GM04504 (cell line): Measurements from ENCODE around the gene MAP3K21.

Source experiments
- DNase-seq: peaks from one replicate; pipeline ENCODE4 v3.0.0-alpha.2; 2012; ENCODE audit warnings: low read depth

Gene MAP3K21

DNA sequence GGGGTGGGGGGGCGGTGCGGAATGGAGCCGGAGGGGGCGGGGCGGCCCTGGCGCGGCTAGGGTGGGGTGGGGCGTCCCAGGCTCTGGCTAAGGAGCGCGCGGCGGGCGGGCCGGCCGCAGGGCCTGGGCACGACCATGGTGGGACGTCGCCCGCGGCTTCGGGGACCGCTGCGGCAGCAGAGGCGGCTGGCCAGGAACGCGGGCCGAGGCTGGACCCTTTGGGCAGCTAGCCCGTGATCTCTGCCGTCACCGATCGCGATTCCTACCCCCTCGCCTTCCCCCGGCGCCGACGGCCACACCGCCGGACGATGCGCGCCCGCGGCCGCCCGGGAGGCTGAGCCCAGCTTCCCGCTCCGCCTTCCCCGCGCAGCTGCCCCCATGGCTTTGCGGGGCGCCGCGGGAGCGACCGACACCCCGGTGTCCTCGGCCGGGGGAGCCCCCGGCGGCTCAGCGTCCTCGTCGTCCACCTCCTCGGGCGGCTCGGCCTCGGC lies at the start of gene MAP3K21:
Gene MAP3K21, plus strand, starts transcription at position 74 of the 491 bp plus-strand sequence. Its CDS starts 305 bp downstream, at position 379.
- DNase-seq, result no peak

DNA sequence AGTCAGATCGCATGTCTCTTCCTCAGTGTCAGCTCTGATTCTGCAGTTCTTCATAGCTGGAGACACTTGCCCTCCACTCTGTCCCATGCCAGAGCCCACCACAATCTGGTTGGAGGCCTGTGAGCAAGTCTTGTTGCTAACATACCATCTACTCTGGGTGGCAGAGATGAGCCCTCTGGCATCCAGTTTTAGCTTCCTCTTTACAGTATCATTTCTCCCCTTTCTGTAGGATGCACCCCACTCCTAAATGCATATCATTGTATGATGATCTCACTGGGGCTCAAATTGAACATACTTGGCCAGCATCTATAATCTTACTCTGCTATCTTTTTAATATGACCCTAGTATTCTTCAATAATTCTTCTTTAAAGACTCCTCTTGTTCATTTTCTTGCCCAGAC lies 48.9 kb upstream of the MAP3K21 start:
- DNase-seq, result no peak

DNA sequence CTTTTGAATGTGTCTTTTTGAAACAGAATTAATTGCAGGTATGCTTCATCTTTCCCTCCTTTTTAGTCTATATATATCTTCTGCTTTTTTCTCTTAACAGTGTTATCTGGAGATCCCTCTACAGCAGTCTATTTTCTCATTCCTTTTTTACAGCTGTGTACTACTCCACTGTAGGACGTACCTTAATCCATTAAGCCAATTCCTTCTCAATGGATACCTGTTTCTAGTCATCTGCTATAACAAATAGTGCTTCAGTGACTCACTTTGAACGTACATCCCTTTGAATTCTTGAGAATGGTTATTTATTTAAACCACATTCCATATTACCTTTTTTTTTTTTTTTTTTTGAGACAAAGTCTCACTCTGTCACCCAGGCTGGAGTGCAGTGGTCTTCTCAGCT lies 47.6 kb upstream of the MAP3K21 start:
- no peak for DNase-seq

DNA sequence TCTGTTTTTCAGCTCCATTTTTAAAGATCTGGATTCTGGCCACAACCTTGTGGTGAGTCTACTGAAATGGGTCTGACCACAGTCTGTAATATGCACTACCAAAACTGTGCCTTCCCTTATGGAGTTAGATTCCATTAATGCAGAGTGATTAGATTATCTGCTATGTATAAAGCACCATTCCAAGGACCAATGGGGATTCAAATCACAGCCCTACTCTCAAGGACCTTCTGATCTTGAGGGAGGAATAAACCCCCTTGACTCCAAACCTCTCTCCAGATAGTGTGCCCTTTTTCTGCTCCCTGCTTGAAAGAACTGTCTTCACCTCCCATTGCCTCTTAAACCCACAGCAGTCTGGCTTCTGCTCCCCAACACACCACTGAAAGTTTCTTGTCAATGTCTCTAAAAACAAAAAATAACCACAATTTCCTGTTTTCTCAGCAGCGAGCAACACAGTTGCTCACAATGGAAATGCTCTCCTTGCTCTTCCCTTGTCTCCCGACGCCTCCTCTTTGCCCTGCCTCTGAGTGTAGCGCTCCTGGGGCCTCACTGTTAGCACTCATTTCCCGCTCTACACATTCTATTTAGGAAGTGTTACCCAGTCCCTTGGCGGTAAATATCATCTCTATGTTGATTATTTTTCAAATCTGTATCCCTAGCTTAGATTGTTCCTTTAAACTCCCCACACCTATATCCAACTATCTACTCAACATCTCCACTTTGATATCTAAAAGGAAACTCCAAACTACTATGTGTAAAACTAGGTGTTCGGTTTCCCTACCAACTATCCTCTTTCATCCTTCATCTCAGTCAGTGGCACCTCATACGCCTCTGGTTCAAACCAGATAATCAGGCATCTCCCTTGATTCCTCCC lies 45.6 kb upstream of the MAP3K21 start:
- DNase-seq, result no peak

DNA sequence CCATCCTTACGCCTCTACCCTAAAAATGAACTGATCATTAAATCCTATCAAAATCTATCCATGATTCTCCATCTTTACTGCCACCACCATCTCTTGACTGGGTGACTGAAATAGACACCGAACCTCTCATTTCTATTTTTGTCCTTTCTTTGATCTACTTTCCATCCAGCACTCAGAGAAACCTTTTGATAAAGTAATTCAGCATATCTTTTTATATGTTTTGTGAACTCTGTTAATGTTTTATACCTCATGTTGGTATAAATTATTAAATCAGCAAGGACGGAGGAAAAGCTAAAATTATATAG lies 45.0 kb upstream of the MAP3K21 start:
- no peak for DNase-seq

DNA sequence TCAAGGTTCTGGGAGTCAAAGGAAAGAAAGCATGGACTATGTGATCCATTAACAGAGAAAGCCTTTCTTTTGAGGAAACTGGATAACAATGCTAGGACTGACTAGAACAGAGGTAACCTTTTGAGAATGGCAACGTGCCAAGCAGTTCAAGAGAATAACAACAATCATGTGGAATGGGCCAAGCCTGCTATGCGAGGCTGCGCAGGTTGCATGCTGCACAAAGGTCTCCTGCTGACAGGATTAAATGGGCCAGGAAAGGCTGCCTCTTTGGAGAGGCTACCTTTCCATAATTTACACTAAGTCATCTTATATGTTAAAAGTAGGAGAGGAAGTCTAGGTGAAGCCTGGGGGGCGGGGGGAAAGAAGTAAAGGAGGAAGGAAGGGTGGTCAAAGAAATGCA lies 37.8 kb upstream of the MAP3K21 start:
- no peak for DNase-seq

DNA sequence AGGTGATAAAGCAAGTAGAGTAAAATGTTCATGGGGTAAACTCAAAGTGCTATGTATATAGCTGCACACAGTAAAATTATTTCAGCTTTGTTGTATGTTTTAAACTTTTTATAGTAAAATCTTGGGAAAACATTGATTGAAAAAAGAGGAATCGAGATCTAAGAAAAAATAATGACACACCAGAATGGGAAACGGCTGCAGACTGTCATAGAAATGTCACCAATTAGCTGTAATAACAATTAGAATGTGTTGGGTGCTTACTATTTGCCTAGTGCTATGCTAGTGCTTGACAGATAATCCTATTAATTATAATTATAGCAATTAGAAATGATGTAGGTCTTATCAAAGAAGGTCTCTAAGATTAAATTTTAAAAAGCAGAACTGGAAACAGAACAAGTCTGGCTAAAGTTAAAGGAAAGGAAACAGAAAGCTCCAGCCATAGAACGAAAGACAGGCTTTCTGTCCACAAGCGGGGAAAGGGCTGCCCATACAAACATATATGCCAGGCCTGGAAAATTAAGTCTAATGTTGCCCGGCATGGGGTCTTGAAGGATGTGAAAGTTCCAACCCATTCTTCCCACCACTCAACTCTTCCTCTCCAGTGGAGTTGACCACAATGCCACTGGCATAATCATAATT lies 37.0 kb upstream of the MAP3K21 start:
- DNase-seq, result no peak

DNA sequence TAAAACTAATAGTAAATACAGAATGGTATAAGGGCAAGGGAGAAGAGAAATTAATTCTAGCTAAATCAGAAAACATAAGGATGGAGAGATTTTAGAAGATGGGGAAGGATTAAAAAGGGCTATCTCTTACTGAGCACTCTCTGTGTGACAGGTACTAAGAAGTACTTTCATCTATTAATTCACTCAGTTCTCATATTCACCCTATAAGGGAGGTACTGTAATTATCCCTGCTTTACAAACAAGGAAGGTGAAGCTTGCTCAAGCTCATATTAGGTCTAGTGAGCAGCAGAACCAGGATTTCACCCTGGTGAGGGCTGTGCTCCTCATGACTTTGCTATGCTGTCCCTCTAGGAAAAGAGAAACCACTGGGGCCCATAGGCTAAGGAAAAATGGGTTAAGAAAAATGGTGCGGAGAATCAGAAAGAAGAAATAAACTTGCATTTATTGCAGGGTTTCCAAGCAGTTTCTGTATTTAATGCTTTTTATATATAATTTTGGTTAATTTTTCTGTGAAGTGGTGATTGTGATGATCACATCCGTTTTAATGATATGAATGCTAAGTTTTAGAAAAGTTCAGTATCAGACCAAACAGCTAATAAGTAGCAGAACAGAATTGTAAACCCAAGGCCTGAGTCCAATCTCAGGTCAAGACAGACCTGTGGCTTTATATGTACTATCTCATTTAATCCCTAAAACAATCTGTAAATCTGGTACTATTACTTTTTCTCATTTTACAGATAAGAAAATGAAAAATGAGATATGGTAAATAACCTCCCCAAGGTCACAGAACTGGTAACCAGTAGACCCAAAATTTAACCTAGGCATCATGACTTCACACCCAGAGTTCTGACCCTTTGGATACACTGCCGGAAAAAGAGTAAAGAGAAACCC lies 33.7 kb upstream of the MAP3K21 start:
- no peak for DNase-seq

DNA sequence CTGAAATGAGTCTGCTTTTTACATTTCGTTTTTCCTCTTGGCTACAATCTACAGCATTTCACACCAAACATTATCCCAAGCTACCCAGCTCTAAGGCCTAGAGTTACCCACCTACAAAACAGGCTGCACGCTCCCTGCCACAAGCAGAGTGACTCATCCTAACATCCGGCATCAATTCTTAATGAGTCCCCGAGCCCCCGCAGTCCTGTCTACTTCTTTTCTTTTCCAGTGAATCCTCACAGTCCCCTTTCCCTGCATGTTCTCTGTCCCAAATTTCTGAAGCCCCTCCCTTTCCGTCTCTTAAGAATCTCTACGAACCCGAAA lies 32.6 kb upstream of the MAP3K21 start:
- peak; percentile 16 for DNase-seq

DNA sequence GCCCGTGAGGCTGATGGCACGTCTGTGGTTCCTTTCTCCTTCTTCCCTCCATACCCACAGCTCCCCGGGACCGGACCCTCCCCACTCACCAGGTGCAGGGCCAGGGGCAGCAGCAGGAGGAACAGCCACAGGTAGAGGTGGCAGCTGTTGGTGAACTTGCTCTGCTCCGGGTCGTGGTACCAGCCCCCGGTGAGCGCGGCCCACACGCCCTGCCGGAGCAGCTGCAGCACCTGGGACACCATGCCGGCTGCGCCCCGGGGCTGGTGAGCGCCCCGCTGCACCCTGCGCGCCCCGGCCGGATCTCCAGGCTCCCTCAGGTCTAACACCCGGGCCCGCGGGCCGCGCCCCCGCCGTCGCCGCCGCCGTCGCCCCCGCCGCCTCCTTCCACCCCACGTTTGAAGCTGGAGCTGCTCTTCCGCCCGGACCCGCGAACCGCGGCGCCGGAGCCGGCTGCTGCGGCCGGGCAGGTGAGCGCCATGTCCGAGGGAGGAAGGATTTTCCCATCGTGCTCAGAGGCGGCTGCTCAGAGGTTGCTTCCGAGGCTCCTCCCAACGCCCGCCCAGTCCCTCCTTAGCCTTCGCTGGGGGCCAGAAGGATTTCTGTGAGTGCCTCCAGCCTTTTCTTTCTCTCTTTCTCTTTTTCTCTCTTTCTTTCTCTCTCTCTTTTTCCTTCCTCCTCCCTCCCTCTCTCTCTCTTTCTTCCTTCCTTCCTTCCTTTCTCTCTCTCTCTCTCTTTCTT lies 32.1 kb upstream of the MAP3K21 start, which contains the start of gene PCNX2:
Gene PCNX2, minus strand, starts transcription at position 489 of the 738 bp plus-strand sequence. Its CDS starts 247 bp downstream, at position 242.
- peak; percentile 17 for DNase-seq

DNA sequence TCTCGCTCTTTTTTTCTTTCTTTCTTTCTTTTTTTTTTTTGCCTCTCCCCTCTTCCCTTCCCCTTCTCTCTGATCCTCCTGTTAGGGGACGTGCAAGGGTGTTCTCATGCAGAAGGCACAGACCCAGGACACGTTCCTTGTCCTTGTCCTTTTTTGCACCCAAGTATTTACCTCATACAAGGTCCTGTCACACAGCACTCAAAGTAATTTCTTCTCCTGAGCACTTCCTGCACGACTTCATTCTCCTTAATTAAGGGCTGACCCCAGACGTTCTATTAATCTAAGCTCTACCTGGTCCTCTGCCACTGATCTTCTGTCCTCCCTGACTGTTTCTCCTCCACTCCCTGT lies 31.6 kb upstream of the MAP3K21 start:
- no peak for DNase-seq

DNA sequence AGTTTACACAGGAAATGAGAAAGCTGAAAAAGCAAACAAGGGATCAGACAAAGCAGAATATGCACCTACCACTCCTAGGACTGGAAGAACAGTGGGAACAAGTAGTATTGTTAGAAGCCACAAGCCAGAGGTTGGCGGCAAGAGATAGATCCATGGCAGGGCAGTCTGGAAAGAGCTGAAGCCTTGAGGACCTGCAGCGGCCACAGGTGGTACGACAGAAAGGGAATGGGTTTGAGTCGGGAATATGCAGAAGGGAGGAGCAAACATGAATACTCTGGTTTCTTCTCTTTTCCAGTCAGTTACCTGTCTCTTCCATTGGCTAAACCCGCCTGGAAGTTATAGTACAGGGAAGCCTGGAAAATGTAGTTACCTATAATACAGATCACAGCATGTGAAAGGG lies 28.1 kb upstream of the MAP3K21 start:
- no peak for DNase-seq

DNA sequence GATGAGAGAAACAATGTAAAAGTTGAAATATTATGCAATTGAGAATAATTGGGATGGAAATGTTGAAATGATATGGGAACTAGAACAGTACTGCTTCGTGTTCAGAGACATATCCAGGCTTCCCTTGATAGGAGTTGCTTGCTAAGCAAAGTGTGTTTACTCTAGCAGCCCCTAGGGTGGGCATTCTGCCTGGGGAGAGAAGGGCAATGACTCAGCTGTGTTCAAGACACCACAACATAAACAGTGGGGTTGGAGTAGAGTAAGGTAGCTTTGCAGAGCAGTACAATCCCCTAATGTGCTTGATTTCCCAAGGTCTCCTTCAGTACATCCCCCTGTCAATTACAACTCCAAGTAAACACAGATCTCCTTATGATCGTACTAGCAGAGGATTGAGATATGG lies 27.2 kb upstream of the MAP3K21 start:
- DNase-seq, result no peak

DNA sequence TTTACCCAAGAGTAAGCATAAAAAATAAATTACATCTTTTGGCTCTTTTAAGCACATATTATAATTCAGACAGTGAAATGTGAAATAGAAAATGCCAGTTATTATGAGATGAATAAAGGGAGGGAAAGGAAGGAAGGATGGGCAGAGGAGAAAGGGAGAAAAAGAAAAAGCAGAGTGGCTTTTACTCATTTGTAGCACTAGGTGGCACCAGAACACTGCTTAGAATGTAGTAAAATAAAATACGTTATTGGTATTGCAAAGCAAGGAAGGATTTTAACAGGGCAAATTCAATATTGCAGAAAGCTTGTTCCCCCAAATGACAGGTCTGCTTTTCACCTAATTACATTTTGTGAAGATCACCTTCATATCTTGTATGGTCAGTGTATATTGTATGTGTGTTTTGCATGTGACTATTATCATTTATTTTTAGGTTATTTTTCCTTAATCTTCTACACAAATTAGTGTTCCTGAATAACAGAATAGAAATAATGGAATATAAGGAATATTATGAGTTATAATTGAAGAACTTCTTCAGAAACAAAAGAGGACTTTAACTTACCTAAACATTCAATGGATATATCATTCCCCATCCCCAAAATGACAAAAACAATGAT lies 22.9 kb upstream of the MAP3K21 start:
- no peak for DNase-seq

DNA sequence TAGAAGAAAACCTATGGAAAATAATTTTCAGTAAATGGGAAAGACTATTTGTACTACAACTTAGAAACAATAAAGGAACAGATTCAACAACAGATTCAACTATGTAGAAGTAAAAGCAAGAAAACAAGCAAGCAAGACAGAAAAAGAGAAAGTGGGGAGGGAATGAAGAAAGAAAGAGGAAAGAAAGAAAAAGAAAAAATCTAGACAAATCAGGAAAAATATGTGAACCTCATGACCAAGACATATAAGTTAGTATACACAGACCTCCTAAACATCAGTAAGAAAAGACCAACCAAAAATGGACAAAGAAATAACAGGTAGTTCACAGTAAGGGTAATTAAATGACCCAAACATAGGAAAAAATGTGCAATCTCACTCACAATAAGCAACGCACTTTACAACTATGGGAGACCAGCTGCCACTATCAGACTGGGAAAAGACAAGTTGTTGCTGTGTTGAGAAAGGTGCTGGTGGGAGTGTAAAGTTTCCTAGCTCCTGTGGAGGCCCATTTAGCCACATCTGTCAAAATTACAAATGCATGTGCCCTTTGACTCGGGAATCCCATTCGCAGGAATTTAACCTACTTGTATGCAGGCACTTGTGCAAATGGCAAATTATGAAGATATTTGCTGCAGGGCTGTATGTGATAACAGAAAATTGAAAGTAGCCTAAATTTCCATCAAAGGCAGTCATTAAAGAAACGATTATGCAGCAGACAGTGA lies 13.9 kb upstream of the MAP3K21 start:
- no peak for DNase-seq

DNA sequence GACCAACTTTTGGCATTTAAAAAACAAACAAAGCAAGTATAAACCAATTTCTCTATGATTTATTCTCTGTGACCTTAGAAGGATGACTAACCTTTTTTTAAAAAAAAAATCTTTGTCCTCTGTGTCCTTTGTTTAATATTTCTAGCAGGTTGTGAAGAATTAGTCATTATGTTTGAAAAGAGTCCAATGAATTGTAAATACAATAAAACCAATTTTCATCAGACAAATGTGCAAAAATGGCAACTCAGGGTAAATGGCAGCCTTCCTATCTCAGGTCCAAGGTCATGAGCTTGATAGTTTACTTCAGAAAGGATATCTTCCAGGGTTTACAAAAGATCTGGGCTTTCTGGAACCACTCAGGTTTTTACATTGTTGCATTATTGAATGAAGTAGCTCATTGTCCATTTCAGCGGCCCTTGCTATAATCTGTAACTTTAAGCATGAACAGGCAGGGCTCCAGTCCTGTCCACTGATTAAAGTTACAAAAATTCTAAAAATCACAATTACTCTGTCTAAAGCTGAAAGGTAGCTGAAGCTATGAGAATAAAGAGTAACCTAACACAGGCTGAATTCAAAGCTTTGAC lies 11.7 kb upstream of the MAP3K21 start:
- no peak for DNase-seq

DNA sequence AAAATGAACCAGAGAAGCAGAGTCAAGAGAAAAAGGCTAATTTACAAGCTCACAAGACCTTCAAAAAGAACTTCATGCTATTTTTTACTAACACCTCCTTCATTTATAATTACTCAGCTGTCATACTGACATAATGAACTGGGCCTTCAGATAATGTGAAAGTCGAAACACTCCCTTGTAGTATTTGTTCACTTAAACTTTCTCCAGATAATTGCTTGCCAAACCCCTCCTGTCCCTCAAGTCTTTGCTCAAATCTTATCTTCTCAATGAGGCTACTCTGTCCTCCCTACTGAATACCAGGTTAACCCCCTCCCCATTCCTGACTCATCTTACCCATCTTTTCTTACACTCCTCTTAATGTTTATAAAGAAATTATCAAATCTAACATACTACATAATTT lies 11.1 kb upstream of the MAP3K21 start:
- DNase-seq, result no peak

DNA sequence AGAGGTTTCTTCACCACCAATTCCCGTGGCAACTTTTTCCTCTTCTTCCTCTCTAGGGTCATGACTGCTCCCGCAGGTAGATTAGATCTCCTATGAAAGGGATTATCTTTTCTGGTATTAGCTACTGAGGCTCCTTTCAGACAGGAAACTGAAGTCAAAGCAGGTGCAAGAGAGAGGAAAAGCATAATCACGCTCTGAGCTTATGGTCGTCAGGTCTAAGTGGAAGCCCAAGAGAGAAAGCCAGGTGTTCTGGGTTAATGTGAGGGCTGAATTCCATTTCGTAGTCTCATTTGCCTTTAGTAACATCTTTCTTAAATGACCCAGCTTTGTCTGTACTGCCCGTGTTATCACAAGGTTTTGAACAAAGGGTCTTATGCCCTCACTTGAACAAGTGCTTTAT lies 8.3 kb upstream of the MAP3K21 start:
- DNase-seq, result no peak

DNA sequence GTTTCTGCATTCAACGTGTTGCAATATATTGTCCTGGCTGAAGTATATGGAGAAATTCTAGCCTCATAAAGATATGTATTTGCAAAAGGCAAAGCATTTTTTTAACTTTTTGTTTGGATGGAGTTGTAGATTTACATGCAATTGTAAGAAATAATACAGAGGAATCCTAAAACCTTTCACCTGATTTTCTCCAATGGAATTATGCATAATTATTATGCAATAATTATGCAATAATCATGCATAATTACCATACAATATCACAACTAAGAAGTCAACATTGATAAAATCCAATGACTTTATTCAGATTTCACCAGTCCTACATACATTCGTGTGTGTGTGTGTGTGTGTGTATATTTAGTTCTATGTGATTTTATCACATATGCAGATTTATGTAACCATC lies 7.5 kb upstream of the MAP3K21 start:
- DNase-seq, result no peak

DNA sequence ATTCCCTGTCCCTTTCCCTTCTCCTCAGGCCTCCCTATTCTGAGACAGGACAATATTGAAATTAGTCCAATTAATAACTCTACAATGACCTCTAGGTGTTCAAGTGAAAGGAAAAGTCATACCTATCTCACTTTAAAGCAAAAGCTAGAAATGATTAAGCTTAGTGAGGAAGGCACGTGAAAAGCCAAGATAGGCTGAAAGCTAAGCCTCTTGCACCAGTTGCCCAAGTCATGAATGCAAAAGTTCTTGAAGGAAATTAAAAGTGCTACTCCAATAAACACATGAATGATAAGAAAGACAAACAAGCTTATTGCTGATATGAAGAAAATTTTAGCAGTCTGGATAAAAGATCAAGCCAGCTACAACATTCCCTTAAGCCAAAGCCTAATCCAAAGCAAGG lies 3.8 kb upstream of the MAP3K21 start:
- DNase-seq, result no peak

DNA sequence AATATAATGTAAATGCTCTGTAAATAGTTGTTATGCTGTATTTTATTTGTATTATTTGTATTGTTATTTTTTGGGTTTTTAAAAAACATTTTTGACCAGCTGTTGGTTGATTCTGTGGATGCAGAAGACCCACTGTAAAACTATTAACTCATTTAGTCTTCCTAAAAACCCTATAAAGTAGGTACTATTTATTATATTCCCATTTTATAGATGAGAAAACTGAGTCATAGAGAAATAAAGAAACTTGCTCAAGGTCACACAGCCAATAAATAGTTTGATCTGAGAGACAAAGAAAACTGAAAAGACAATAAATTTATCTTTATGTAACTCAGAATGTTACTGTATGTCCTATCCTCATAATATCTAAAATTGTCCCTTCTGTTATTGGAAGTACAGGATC lies 1.2 kb upstream of the MAP3K21 start:
- DNase-seq, result no peak
